Neural cell (in vitro differentiated cells): Measurements from ENCODE around the gene SKI.

Experiments used
- CTCF ChIP-seq: fragments of 450-650 bp; IDR thresholded peaks from 2 replicates; pipeline ENCODE4 v1.5.1; 2014; ENCODE audit warnings: antibody characterized with exemption, mild to moderate bottlenecking, moderate library complexity; ENCODE audit not compliant: poor library complexity, severe bottlenecking
- EP300 ChIP-seq: fragments of 450-650 bp; conservative IDR thresholded peaks from 2 replicates; pipeline ENCODE4 v1.6.1; 2014; ENCODE audit warnings: antibody characterized with exemption, mild to moderate bottlenecking, moderate library complexity; ENCODE audit not compliant: poor library complexity, severe bottlenecking
- EZH2 ChIP-seq: fragments of 200-600, 300-800 bp; shearing (Covaris generic), sonication (generic); IDR thresholded peaks from 2 replicates; pipeline ENCODE4 v1.6.1; 2014; ENCODE audit warnings: antibody characterized with exemption, low read length, borderline replicate concordance, mild to moderate bottlenecking; ENCODE audit not compliant: insufficient read depth, poor library complexity, severe bottlenecking
- MXI1 ChIP-seq: fragments of 450-650 bp; conservative IDR thresholded peaks from 2 replicates; pipeline ENCODE4 v1.6.1; 2014; ENCODE audit warnings: antibody characterized with exemption, mild to moderate bottlenecking; ENCODE audit not compliant: poor library complexity, severe bottlenecking
- POLR2AphosphoS5 ChIP-seq: IDR thresholded peaks from 2 replicates; pipeline ENCODE4 v1.6.1; 2012
- REST ChIP-seq: IDR thresholded peaks from 2 replicates; pipeline ENCODE4 v1.6.1; 2012; ENCODE audit warnings: borderline replicate concordance
- SMC3 ChIP-seq: fragments of 450-650 bp; conservative IDR thresholded peaks from 2 replicates; pipeline ENCODE4 v1.6.1; 2014; ENCODE audit warnings: antibody characterized with exemption, mild to moderate bottlenecking, moderate library complexity; ENCODE audit not compliant: poor library complexity

- TF ChIP-seq REST: no peak
- no peak for TF ChIP-seq CTCF
- no peak for TF ChIP-seq POLR2AphosphoS5
- no peak for TF ChIP-seq MXI1
- TF ChIP-seq EZH2: no peak
- no peak for TF ChIP-seq SMC3
- no peak for TF ChIP-seq EP300
These were observed 113.7 kb downstream of the SKI start for GRCh38 chr1:2341706-2342383.
